ENCODE data around the gene FCGBP.
"Not testable (repeated sequence)": the region's sequence is repeated elsewhere in the genome, so short reads cannot be mapped to it uniquely, and the experiment has no call there.

FCGBP gene

GRCh38 chr19:39889872-39890754 is 44.3 kb downstream of the FCGBP start:
- DNase-seq, result not testable (repeated sequence)

GRCh38 chr19:39887456-39887951 is 46.9 kb downstream of the FCGBP start:
- not testable (repeated sequence) for DNase-seq

DNA sequence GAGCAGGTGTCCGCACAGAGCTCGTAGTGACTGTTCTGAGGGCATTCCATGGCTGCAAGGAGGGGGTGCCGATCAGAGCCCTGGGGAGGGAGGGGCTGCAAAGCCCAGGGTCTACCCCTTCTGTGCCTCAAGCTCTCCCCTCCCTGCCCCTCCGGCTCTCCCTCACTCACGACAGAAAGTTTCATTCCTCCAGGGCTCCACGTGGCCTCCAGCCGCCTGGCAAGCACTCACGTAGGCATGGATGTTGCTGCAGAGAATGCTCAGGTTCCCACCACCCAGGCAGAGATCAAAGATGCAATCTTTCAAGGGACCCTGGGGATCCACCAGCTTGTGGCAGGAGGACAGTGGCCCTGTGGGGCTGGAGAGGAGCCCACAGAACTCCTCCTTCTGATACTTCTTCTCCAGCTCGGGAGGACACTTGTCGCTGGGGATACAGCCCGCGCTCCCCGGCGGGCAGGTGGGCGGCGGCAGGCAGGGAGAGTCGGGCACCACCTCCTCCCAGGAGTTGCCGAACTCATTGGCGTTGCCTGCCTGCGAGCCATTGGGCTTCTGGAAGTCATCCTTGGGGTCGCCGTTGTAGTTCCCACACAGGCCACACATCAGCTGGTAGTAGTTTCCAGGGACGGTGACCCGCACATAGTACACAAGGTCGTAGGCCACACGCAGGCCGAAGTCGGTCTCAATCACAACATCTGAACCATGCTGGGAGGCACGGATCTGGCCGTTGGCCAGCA is 48.4 kb downstream of the FCGBP start:
- DNase-seq, result not testable (repeated sequence)

DNA sequence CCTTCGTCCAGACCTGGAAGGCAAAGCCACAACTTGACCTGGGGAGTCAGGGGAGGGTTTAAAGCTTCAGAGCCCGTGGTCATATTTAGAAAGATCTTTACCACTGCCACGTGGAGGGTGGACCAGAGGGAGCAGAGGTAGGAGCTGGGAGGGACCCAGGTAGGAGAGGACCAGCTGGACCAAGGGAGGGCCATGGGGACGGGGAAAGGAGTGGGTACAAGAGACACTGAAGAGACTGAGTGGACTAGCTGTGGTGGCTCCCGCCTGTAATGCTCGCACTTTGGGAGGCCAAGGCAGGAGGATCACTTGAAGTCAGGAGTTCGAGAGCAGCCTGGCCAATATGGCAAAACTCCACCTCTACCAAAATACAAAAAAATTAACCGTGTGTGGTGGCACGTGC is 49.7 kb downstream of the FCGBP start:
- DNase-seq, result not testable (repeated sequence)

Data from C1 segment of cervical spinal cord (tissue), 14 donors.